Liver (tissue), 9 donors: ENCODE data around the gene MRPS11. TPM values are rescaled to one million over a fixed set of nuclear protein-coding genes. Genes with fewer than 3 reads are reported as not detected.

ENCODE experiments used
- DNase-seq: peaks from one replicate; pipeline ENCODE4 v3.0.0-alpha.2; 2017; ENCODE audit warnings: low spot score
- H3K27ac ChIP-seq, 2 donors: one replicate each; pipeline ENCODE4 v1.7.0; 2013; ENCODE audit warnings: inconsistent platforms in 2 of 2, low read length in 2 of 2, control low read depth in 1 of 2, low read depth in 1 of 2, mild to moderate bottlenecking in 1 of 2
- H3K27me3 ChIP-seq, 4 donors: one replicate each; pipeline versions ENCODE4 v1.6.1 to v1.7.0; 2013; ENCODE audit warnings: low read length in 3 of 4, inconsistent platforms in 1 of 4, mild to moderate bottlenecking in 1 of 4, moderate library complexity in 1 of 4; ENCODE audit not compliant: control insufficient read depth in 4 of 4, insufficient read depth in 4 of 4
- H3K36me3 ChIP-seq, 4 donors: one replicate each; pipeline versions ENCODE4 v1.6.1 to v1.7.0; 2013; ENCODE audit warnings: low read length in 3 of 4, mild to moderate bottlenecking in 3 of 4, low read depth in 1 of 4, moderate library complexity in 1 of 4; ENCODE audit not compliant: control insufficient read depth in 4 of 4, insufficient read depth in 3 of 4
- H3K4me1 ChIP-seq, 4 donors: one replicate each; pipeline versions ENCODE4 v1.6.1 to v1.7.0; 2013; ENCODE audit warnings: low read length in 3 of 4, mild to moderate bottlenecking in 3 of 4, moderate library complexity in 1 of 4; ENCODE audit not compliant: control insufficient read depth in 4 of 4, insufficient read depth in 4 of 4
- H3K4me3 ChIP-seq, 3 donors: one replicate each; pipeline versions ENCODE4 v1.6.1 to v1.7.0; 2013; ENCODE audit warnings: low read length in 3 of 3, control low read depth in 1 of 3, low read depth in 1 of 3, mild to moderate bottlenecking in 1 of 3
- H3K9ac ChIP-seq, 2 donors: one replicate each; pipeline ENCODE4 v1.7.0; 2013; ENCODE audit warnings: low read length in 2 of 2, mild to moderate bottlenecking in 2 of 2, moderate library complexity in 2 of 2, control low read depth in 1 of 2, low read depth in 1 of 2
- H3K9me3 ChIP-seq, 4 donors: one replicate each; pipeline versions ENCODE4 v1.6.1 to v1.7.0; 2013; ENCODE audit warnings: low read length in 3 of 4; ENCODE audit not compliant: control insufficient read depth in 4 of 4
- ATF3 ChIP-seq: IDR thresholded peaks from 2 replicates; pipeline ENCODE4 v1.6.1; 2016; ENCODE audit warnings: antibody characterized with exemption
- EGR1 ChIP-seq, 2 donors: IDR thresholded peaks; 2 replicates each; pipeline ENCODE4 v1.6.1; 2016 to 2018; ENCODE audit warnings: antibody characterized with exemption in 2 of 2, low read depth in 2 of 2
- FOXA1 ChIP-seq: IDR thresholded peaks from 2 replicates; pipeline ENCODE4 v1.6.1; 2016; ENCODE audit warnings: antibody characterized with exemption
- FOXA2 ChIP-seq: IDR thresholded peaks from 2 replicates; pipeline ENCODE4 v1.6.1; 2016; ENCODE audit warnings: antibody characterized with exemption
- GABPA ChIP-seq, 2 donors: IDR thresholded peaks in 1 of 2; conservative IDR thresholded peaks in 1 of 2; 2 replicates each; pipeline ENCODE4 v1.6.1; 2016; ENCODE audit warnings: antibody characterized with exemption in 2 of 2, mild to moderate bottlenecking in 1 of 2, moderate library complexity in 1 of 2
- HNF4A ChIP-seq, 2 donors: conservative IDR thresholded peaks; 2 replicates each; pipeline ENCODE4 v1.6.1; 2016; ENCODE audit warnings: antibody characterized with exemption in 2 of 2, mild to moderate bottlenecking in 2 of 2
- HNF4G ChIP-seq: IDR thresholded peaks from 2 replicates; pipeline ENCODE4 v1.6.1; 2016; ENCODE audit warnings: antibody characterized with exemption
- JUND ChIP-seq, 2 donors: IDR thresholded peaks; 2 replicates each; pipeline ENCODE4 v1.6.1; 2016; ENCODE audit warnings: antibody characterized with exemption in 2 of 2
- MAX ChIP-seq: IDR thresholded peaks from 2 replicates; pipeline ENCODE4 v1.6.1; 2016; ENCODE audit warnings: antibody characterized with exemption
- NR2F2 ChIP-seq: IDR thresholded peaks from 2 replicates; pipeline ENCODE4 v1.6.1; 2016; ENCODE audit warnings: antibody characterized with exemption
- RAD21 ChIP-seq, 2 donors: IDR thresholded peaks; 2 replicates each; pipeline ENCODE4 v1.6.1; 2016; ENCODE audit warnings: antibody characterized with exemption in 2 of 2, mild to moderate bottlenecking in 2 of 2
- RXRA ChIP-seq, 2 donors: IDR thresholded peaks; 2 replicates each; pipeline ENCODE4 v1.6.1; 2017 to 2018; ENCODE audit warnings: antibody characterized with exemption in 2 of 2, mild to moderate bottlenecking in 1 of 2
- SP1 ChIP-seq: IDR thresholded peaks from 2 replicates; pipeline ENCODE4 v1.6.1; 2018; ENCODE audit warnings: antibody characterized with exemption, mild to moderate bottlenecking
- TAF1 ChIP-seq: conservative IDR thresholded peaks from 2 replicates; pipeline ENCODE4 v1.6.1; 2016; ENCODE audit warnings: antibody characterized with exemption, mild to moderate bottlenecking
- YY1 ChIP-seq: IDR thresholded peaks from 2 replicates; pipeline ENCODE4 v1.6.1; 2016; ENCODE audit warnings: antibody characterized with exemption, mild to moderate bottlenecking
- WGBS: extraction: QIAGEN DNeasy Blood & Tissue Kit; methylation state at CpG from one replicate; pipeline ENCODE4 v1.1.7; 2013; 5-methylcytosine and 5-hydroxymethylcytosine counted together
- polyA plus RNA-seq, 2 donors: library from polyadenylated mRNA; stranded (reverse) in 1 of 2; unstranded in 1 of 2; fragments of 200-250 nt in 1 of 2; fragments of >200 nt in 1 of 2; fragmentation: Nextera tagmentation in 1 of 2; extraction: Ambion mirVana in 1 of 2; gene quantifications; one replicate each; pipeline versions ENCODE4 v1.2.1 to v1.2.3, GENCODE V29; 2013 to 2015
- total RNA-seq, 2 donors: library from RNA; depleted of rRNA; stranded (reverse); fragments of >200 nt; gene quantifications; one replicate each; pipeline ENCODE4 v1.2.3, GENCODE V29; 2014
- TF ChIP-seq, protein P1 (sequence below): IDR thresholded peaks from 2 replicates; pipeline ENCODE4 v1.6.1; 2016; ENCODE audit warnings: antibody characterized with exemption, mild to moderate bottlenecking
- TF ChIP-seq, protein P2 (sequence below): fragments of 150-350 bp; IDR thresholded peaks from 2 replicates; pipeline ENCODE4 v1.5.1; 2017; ENCODE audit warnings: improper control_type of control experiment, low read depth, low read length; ENCODE audit not compliant: missing input control
- TF ChIP-seq, protein P3 (sequence below): IDR thresholded peaks from 2 replicates; pipeline ENCODE4 v1.6.1; 2016; ENCODE audit warnings: antibody characterized with exemption
- donor health status: healthy.
- donor health status: healthy.
- donor health status: healthy.
- donor health status: healthy.
- donor health status: healthy.

The MRPS11 gene
- total and polyA plus RNA-seq, 4 donors: 20.5 to 54.4 (median 32.3) TPM

DNA sequence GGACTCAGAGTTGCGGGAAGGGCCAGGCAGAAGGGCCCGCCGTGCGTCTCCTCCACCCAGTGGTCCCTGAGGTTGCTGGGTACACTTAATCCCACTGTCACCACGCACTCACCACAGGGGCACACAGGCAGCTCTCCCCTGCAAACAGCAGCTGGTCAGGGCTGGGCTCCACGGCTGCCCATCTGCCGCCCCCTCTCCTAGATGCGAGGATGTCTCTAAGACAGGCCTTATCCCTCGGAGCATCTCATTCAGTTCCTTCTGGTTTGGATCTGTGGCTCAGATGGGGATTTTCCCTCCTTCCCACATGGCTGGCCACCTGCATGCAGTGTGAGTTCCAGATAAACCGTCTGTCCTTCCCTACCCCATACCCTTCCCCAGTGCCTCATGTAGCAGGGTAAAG is 26.3 kb downstream of the MRPS11 start:
- no peaks in the 10 kb centered on the region for H3K9me3 ChIP-seq
- no peaks in the 10 kb centered on the region for H3K27me3 ChIP-seq
- no peak overlapping the region for H3K9ac ChIP-seq
- WGBS: 92% methylated on average over 10 of the region's 10 CpGs
- H3K4me3 ChIP-seq: no peak overlapping the region
- TF ChIP-seq RXRA (IDR thresholded peaks at IDR 0.05) (no peak), FOXA1 (no peak), SP1 (no peak), YY1 (no peak), EGR1 (IDR thresholded peaks at IDR 0.05; ENCODE audit: low read depth in 2 of 2) (no peak), MAX (no peak), NR2F2 (no peak), RAD21 (IDR thresholded peaks at IDR 0.05) (no peak), JUND (IDR thresholded peaks at IDR 0.05) (no peak), TAF1 (no peak), GABPA (IDR thresholded peaks at IDR 0.05 in 1 of 2, conservative IDR thresholded peaks at IDR 0.05 in 1 of 2) (no peak), HNF4G (no peak)
- TF ChIP-seq, protein P1, sequence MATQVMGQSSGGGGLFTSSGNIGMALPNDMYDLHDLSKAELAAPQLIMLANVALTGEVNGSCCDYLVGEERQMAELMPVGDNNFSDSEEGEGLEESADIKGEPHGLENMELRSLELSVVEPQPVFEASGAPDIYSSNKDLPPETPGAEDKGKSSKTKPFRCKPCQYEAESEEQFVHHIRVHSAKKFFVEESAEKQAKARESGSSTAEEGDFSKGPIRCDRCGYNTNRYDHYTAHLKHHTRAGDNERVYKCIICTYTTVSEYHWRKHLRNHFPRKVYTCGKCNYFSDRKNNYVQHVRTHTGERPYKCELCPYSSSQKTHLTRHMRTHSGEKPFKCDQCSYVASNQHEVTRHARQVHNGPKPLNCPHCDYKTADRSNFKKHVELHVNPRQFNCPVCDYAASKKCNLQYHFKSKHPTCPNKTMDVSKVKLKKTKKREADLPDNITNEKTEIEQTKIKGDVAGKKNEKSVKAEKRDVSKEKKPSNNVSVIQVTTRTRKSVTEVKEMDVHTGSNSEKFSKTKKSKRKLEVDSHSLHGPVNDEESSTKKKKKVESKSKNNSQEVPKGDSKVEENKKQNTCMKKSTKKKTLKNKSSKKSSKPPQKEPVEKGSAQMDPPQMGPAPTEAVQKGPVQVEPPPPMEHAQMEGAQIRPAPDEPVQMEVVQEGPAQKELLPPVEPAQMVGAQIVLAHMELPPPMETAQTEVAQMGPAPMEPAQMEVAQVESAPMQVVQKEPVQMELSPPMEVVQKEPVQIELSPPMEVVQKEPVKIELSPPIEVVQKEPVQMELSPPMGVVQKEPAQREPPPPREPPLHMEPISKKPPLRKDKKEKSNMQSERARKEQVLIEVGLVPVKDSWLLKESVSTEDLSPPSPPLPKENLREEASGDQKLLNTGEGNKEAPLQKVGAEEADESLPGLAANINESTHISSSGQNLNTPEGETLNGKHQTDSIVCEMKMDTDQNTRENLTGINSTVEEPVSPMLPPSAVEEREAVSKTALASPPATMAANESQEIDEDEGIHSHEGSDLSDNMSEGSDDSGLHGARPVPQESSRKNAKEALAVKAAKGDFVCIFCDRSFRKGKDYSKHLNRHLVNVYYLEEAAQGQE: no peak
- H3K4me1 ChIP-seq: no peaks in the 10 kb centered on the region
- no peaks in the 10 kb centered on the region for H3K36me3 ChIP-seq
- no peak overlapping the region for H3K27ac ChIP-seq
- DNase-seq: no peak

- 93% methylated on average over 11 of the region's 11 CpGs for WGBS
- Histone ChIP-seq H3K27me3 (no peaks in the 10 kb centered on the region), H3K27ac (no peak overlapping the region), H3K4me1 (no peaks in the 10 kb centered on the region), H3K9ac (no peak overlapping the region), H3K36me3 (no peaks in the 10 kb centered on the region), H3K9me3 (no peaks in the 10 kb centered on the region), H3K4me3 (no peak overlapping the region)
- TF ChIP-seq, protein P2, sequence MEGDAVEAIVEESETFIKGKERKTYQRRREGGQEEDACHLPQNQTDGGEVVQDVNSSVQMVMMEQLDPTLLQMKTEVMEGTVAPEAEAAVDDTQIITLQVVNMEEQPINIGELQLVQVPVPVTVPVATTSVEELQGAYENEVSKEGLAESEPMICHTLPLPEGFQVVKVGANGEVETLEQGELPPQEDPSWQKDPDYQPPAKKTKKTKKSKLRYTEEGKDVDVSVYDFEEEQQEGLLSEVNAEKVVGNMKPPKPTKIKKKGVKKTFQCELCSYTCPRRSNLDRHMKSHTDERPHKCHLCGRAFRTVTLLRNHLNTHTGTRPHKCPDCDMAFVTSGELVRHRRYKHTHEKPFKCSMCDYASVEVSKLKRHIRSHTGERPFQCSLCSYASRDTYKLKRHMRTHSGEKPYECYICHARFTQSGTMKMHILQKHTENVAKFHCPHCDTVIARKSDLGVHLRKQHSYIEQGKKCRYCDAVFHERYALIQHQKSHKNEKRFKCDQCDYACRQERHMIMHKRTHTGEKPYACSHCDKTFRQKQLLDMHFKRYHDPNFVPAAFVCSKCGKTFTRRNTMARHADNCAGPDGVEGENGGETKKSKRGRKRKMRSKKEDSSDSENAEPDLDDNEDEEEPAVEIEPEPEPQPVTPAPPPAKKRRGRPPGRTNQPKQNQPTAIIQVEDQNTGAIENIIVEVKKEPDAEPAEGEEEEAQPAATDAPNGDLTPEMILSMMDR: no peak
- TF ChIP-seq HNF4G (no peak), SP1 (no peak), MAX (no peak), JUND (IDR thresholded peaks at IDR 0.05) (no peak), TAF1 (no peak), EGR1 (IDR thresholded peaks at IDR 0.05; ENCODE audit: low read depth in 2 of 2) (no peak), GABPA (IDR thresholded peaks at IDR 0.05 in 1 of 2, conservative IDR thresholded peaks at IDR 0.05 in 1 of 2) (no peak), RAD21 (IDR thresholded peaks at IDR 0.05) (no peak), ATF3 (no peak), HNF4A (conservative IDR thresholded peaks at IDR 0.05) (no peak), FOXA2 (no peak), FOXA1 (no peak)
- TF ChIP-seq, protein P3, sequence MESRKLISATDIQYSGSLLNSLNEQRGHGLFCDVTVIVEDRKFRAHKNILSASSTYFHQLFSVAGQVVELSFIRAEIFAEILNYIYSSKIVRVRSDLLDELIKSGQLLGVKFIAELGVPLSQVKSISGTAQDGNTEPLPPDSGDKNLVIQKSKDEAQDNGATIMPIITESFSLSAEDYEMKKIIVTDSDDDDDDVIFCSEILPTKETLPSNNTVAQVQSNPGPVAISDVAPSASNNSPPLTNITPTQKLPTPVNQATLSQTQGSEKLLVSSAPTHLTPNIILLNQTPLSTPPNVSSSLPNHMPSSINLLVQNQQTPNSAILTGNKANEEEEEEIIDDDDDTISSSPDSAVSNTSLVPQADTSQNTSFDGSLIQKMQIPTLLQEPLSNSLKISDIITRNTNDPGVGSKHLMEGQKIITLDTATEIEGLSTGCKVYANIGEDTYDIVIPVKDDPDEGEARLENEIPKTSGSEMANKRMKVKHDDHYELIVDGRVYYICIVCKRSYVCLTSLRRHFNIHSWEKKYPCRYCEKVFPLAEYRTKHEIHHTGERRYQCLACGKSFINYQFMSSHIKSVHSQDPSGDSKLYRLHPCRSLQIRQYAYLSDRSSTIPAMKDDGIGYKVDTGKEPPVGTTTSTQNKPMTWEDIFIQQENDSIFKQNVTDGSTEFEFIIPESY: no peak
- TF ChIP-seq, protein P1: no peak
- DNase-seq: no peak
These were observed 29.7 kb downstream of the MRPS11 start for GRCh38 chr15:88497109-88497765.
